SK-N-SH (cell line): Measurements from ENCODE around the gene CBLN1.

Source experiments
- EP300 ChIP-seq, 2 experiments: IDR thresholded peaks; 2 replicates each; pipeline versions ENCODE4 v1.4.0 to v1.6.1; 2012; ENCODE audit warnings: borderline replicate concordance in 1 of 2, low read depth in 1 of 2, low read length in 1 of 2
- POLR2AphosphoS5 ChIP-seq: IDR thresholded peaks from 2 replicates; pipeline ENCODE4 v1.6.1; 2012; ENCODE audit warnings: low read depth, low read length
- TF ChIP-seq, protein P1 (sequence below): fragments of 200-600 bp; sonication (generic); IDR thresholded peaks from 2 replicates; pipeline ENCODE4 v1.6.1; 2017; ENCODE audit warnings: antibody characterized with exemption, mild to moderate bottlenecking, moderate library complexity

DNA sequence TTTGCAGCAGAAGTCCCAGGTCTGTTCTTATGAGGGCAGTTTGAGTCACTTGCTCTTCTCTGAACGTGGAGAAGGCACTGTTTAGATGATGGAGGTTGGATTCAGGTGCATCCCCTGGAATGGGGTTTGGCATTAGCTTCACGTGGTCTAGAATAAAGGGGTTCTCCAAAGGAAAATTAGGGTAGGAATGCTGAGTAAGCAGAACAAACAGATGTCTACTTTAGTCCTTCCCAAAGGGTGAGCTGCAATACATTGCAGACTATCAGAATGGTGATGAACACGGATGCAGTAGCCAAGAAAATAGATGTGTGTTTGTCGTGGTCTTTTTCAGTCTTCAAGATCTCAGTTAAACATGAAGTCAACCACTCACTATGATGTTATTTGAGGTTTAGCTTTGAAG, 3.3 kb upstream of the CBLN1 start:
- TF ChIP-seq EP300 (IDR thresholded peaks at IDR 0.05; ENCODE audit: borderline replicate concordance in 1 of 2, low read depth in 1 of 2, low read length in 1 of 2) (no peak), POLR2AphosphoS5 (no peak)
- TF ChIP-seq, protein P1, sequence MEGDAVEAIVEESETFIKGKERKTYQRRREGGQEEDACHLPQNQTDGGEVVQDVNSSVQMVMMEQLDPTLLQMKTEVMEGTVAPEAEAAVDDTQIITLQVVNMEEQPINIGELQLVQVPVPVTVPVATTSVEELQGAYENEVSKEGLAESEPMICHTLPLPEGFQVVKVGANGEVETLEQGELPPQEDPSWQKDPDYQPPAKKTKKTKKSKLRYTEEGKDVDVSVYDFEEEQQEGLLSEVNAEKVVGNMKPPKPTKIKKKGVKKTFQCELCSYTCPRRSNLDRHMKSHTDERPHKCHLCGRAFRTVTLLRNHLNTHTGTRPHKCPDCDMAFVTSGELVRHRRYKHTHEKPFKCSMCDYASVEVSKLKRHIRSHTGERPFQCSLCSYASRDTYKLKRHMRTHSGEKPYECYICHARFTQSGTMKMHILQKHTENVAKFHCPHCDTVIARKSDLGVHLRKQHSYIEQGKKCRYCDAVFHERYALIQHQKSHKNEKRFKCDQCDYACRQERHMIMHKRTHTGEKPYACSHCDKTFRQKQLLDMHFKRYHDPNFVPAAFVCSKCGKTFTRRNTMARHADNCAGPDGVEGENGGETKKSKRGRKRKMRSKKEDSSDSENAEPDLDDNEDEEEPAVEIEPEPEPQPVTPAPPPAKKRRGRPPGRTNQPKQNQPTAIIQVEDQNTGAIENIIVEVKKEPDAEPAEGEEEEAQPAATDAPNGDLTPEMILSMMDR, result no peak
